MM.1S (cell line): ENCODE measurements around the gene ARHGAP26.

Experiments
- CTCF ChIP-seq: fragments of 300-600 bp; sonication (generic); IDR thresholded peaks from 2 replicates; pipeline ENCODE4 v1.5.1; 2016; ENCODE audit warnings: antibody characterized with exemption, low read length, mixed read lengths
- EZH2phosphoT487 ChIP-seq: fragments of 300-600 bp; sonication (generic); IDR thresholded peaks from 2 replicates; pipeline ENCODE4 v1.6.1; 2018; ENCODE audit warnings: antibody characterized with exemption, low read length

- TF ChIP-seq CTCF (no peak), EZH2phosphoT487 (no peak)
Observed at GRCh38 chr5:143227301-143227700, 457.1 kb downstream of the ARHGAP26 start.
